ENCODE data around the gene RYR3. TPM values are rescaled to one million over a fixed set of nuclear protein-coding genes. Genes with fewer than 3 reads are reported as not detected.

The RYR3 gene
- total RNA-seq, 1 donor from 2014 or later: 0.32 TPM

- no peaks in the 10 kb centered on the region for H3K36me3 ChIP-seq
- no peak for DNase-seq
- no peak for ATAC-seq
Observed at GRCh38 chr15:33476076-33476475, 165.3 kb downstream of the RYR3 start.

GRCh38 chr15:33476908-33477307 lies 166.1 kb downstream of the RYR3 start:
- no peak for TF ChIP-seq CTCF (IDR thresholded peaks at IDR 0.05)
- Histone ChIP-seq H3K36me3 (no peaks in the 10 kb centered on the region), H3K4me1 (no peaks in the 10 kb centered on the region), H3K9me3 (no peaks in the 10 kb centered on the region), H3K4me3 (no peak overlapping the region), H3K27ac (no peak overlapping the region), H3K27me3 (ENCODE audit: low read depth) (no peaks in the 10 kb centered on the region)
- no peak for ATAC-seq
- no peak for DNase-seq
- intact Hi-C loops (cut with DNase I): no loop called here

More at GRCh38 chr15:33476076-33476475, 165.3 kb downstream of the RYR3 start:
- Histone ChIP-seq H3K9me3 (no peaks in the 10 kb centered on the region), H3K27me3 (ENCODE audit: low read depth) (no peaks in the 10 kb centered on the region), H3K4me3 (no peak overlapping the region), H3K4me1 (no peaks in the 10 kb centered on the region), H3K27ac (no peak overlapping the region)
- intact Hi-C loops (cut with DNase I): no loop called here
- TF ChIP-seq CTCF (IDR thresholded peaks at IDR 0.05): no peak

- ATAC-seq (no peak), DNase-seq (no peak)
- TF ChIP-seq CTCF (IDR thresholded peaks at IDR 0.05): no peak
- Histone ChIP-seq H3K36me3 (no peaks in the 10 kb centered on the region), H3K4me1 (no peaks in the 10 kb centered on the region), H3K9me3 (no peaks in the 10 kb centered on the region), H3K27me3 (ENCODE audit: low read depth) (no peaks in the 10 kb centered on the region), H3K27ac (no peak overlapping the region), H3K4me3 (no peak overlapping the region)
- intact Hi-C loops (cut with DNase I): no loop called here
Observed at GRCh38 chr15:33489335-33489734, 178.6 kb downstream of the RYR3 start.

GRCh38 chr15:33490703-33491102 lies 179.9 kb downstream of the RYR3 start:
- Histone ChIP-seq H3K4me3 (no peak overlapping the region), H3K27ac (no peak overlapping the region), H3K27me3 (ENCODE audit: low read depth) (no peaks in the 10 kb centered on the region), H3K4me1 (no peaks in the 10 kb centered on the region), H3K36me3 (no peaks in the 10 kb centered on the region), H3K9me3 (no peaks in the 10 kb centered on the region)
- no peak for TF ChIP-seq CTCF (IDR thresholded peaks at IDR 0.05)
- ATAC-seq (no peak), DNase-seq (no peak)
- intact Hi-C loops (cut with DNase I): no loop called here

GRCh38 chr15:33492434-33493052 lies 181.8 kb downstream of the RYR3 start:
- Histone ChIP-seq H3K27ac (no peak overlapping the region), H3K9me3 (no peaks in the 10 kb centered on the region), H3K27me3 (ENCODE audit: low read depth) (no peaks in the 10 kb centered on the region), H3K4me1 (no peaks in the 10 kb centered on the region), H3K36me3 (no peaks in the 10 kb centered on the region), H3K4me3 (no peak overlapping the region)
- no peak for ATAC-seq
- no peak for TF ChIP-seq CTCF (IDR thresholded peaks at IDR 0.05)
- no peak for DNase-seq
- intact Hi-C loops (cut with DNase I): no loop called here
